K562 (cell line): ENCODE results near the gene C2orf81. TPM values are rescaled to one million over a fixed set of nuclear protein-coding genes. Genes with fewer than 3 reads are reported as not detected.

Source experiments
- ATAC-seq: fragments of 200-7000 bp; cut with Tn5 transposase; 3 replicates; pipeline ENCODE4 v1.9.1; 2020; ENCODE audit warnings: moderate library complexity
- BruUV-seq: library from RNA; stranded (reverse); fragments of 400-500 nt; replicated peaks from 2 replicates; lab custom pipeline; 2021; lab: Mats Ljungman, UMichigan
- CTCF ChIA-PET: fragments of 300-600 bp; formaldehyde crosslinking; extraction: SDS; loops from one replicate; lab custom pipeline; 2021; ENCODE audit warnings: low intra/inter-chr PET ratio; lab: Yijun Ruan, JAX
- POLR2A ChIA-PET: fragments of 300-600, 350-650 bp; sonication (Branson Sonifier 250); formaldehyde crosslinking; extraction: SDS; loops from one replicate; lab custom pipeline; 2021; ENCODE audit warnings: antibody characterized with exemption, inconsistent platforms; lab: Yijun Ruan, JAX
- DNase-seq, 4 experiments: peaks; one replicate each; pipeline versions ENCODE4 v3.0.0 to v3.0.0-alpha.2; 2011 to 2018; ENCODE audit warnings: low spot score in 3 of 4, mixed read lengths in 3 of 4; ENCODE audit errors: extremely low read depth in 1 of 4
- FAIRE-seq: peaks from 2 replicates; lab custom pipeline; 2011; peaks lifted over from hg19 to GRCh38; lab: Jason Lieb, UNC
- H2AFZ ChIP-seq: 2 replicates; pipeline ENCODE4 v1.6.0; 2011; ENCODE audit warnings: low read depth, low read length, control low read depth, inconsistent platforms
- H3K27ac ChIP-seq: fragments of 200-600 bp; 3 replicates; pipeline ENCODE4 v1.8.0; 2011; ENCODE audit warnings: low read depth, mild to moderate bottlenecking, control low read depth, inconsistent platforms, low read length, moderate library complexity, mixed read lengths; ENCODE audit errors: extremely low read depth
- H3K27me3 ChIP-seq, 2 experiments: fragments of 300-600 bp in 1 of 2; 2 replicates in 1 of 2; 3 replicates in 1 of 2; pipeline versions ENCODE4 v1.6.0 to v1.8.0; 2011; ENCODE audit warnings: inconsistent platforms in 2 of 2, low read length in 2 of 2, mild to moderate bottlenecking in 1 of 2, mixed read lengths in 1 of 2, moderate library complexity in 1 of 2; ENCODE audit not compliant: control insufficient read depth in 2 of 2, insufficient read depth in 2 of 2
- H3K36me3 ChIP-seq: fragments of 300-600 bp; 3 replicates; pipeline ENCODE4 v1.8.0; 2011; ENCODE audit warnings: mild to moderate bottlenecking, low read length, inconsistent platforms; ENCODE audit not compliant: control insufficient read depth, insufficient read depth
- H3K4me1 ChIP-seq, 2 experiments: fragments of 200-600 bp in 1 of 2; replicated peaks in 1 of 2; 2 replicates in 1 of 2; 3 replicates in 1 of 2; pipeline versions ENCODE4 v1.5.1 to v1.8.0; 2011; ENCODE audit warnings: inconsistent platforms in 2 of 2, low read length in 2 of 2, mild to moderate bottlenecking in 1 of 2, mixed read lengths in 1 of 2, moderate library complexity in 1 of 2; ENCODE audit not compliant: control insufficient read depth in 2 of 2, insufficient read depth in 2 of 2
- H3K4me2 ChIP-seq: 2 replicates; pipeline ENCODE4 v1.6.1; 2011; ENCODE audit warnings: low read length, control low read depth, inconsistent platforms, mixed read lengths; ENCODE audit not compliant: insufficient read depth
- H3K4me3 ChIP-seq: fragments of 200-600 bp; sonication (generic), shearing (Covaris generic); 2 replicates; pipeline ENCODE4 v1.5.1; 2016; ENCODE audit warnings: control low read depth, inconsistent platforms
- H3K79me2 ChIP-seq: fragments of 200-600 bp; 3 replicates; pipeline ENCODE4 v1.8.0; 2011; ENCODE audit warnings: low read length, inconsistent platforms; ENCODE audit not compliant: control insufficient read depth, insufficient read depth
- H3K9ac ChIP-seq, 2 experiments: 2 replicates each; pipeline versions ENCODE4 v1.6.0 to v1.6.1; 2011; ENCODE audit warnings: low read depth in 2 of 2, low read length in 2 of 2, control low read depth in 1 of 2, inconsistent platforms in 1 of 2, mild to moderate bottlenecking in 1 of 2, mixed read lengths in 1 of 2; ENCODE audit not compliant: insufficient read depth in 1 of 2
- H3K9me1 ChIP-seq: one replicate; pipeline ENCODE4 v1.6.0; 2011; ENCODE audit warnings: inconsistent platforms, mild to moderate bottlenecking, low read length, moderate library complexity; ENCODE audit not compliant: control insufficient read depth, insufficient read depth
- H3K9me3 ChIP-seq: replicated peaks from 2 replicates; pipeline ENCODE4 v1.5.1; 2011; ENCODE audit warnings: low read depth, low read length, inconsistent platforms; ENCODE audit not compliant: control insufficient read depth, insufficient read depth
- H4K20me1 ChIP-seq: replicated peaks from 2 replicates; pipeline ENCODE4 v1.6.1; 2011; ENCODE audit warnings: low read length, inconsistent platforms, mixed read lengths; ENCODE audit not compliant: control insufficient read depth, insufficient read depth
- CTCF ChIP-seq, 3 experiments: IDR thresholded peaks in 2 of 3; conservative IDR thresholded peaks in 1 of 3; 2 replicates each; pipeline ENCODE4 v1.5.1; 2011 to 2012; ENCODE audit warnings: low read length in 3 of 3, mild to moderate bottlenecking in 3 of 3, control low read depth in 2 of 3, improper control_type of control experiment in 1 of 3, inconsistent platforms in 1 of 3, low read depth in 1 of 3, mixed read lengths in 1 of 3, moderate library complexity in 1 of 3; ENCODE audit not compliant: insufficient read depth in 2 of 3
- DNMT1 ChIP-seq: fragments of 450-650 bp; IDR thresholded peaks from 2 replicates; pipeline ENCODE4 v1.6.1; 2016; ENCODE audit warnings: antibody characterized with exemption, mild to moderate bottlenecking
- MXI1 ChIP-seq: IDR thresholded peaks from 2 replicates; pipeline ENCODE4 v1.6.1; 2011; ENCODE audit warnings: low read depth, mild to moderate bottlenecking, improper control_type of control experiment, low read length
- NCOA1 ChIP-seq: fragments of 450-650 bp; IDR thresholded peaks from 2 replicates; pipeline ENCODE4 v1.6.1; 2016; ENCODE audit warnings: low read depth
- RAD21 ChIP-seq, 2 experiments: fragments of 250-450 bp in 1 of 2; fragments of 450-650 bp in 1 of 2; sonication (Bioruptor Pico) in 1 of 2; formaldehyde crosslinking in 1 of 2; IDR thresholded peaks in 1 of 2; conservative IDR thresholded peaks in 1 of 2; 2 replicates each; pipeline versions ENCODE4 v1.4.0 to v1.8.0; 2020 to 2022; ENCODE audit warnings: mild to moderate bottlenecking in 2 of 2, moderate library complexity in 1 of 2
- RCOR1 ChIP-seq, 2 experiments: IDR thresholded peaks; 2 replicates each; pipeline ENCODE4 v1.6.1; 2012; ENCODE audit warnings: low read depth in 2 of 2, low read length in 2 of 2, borderline replicate concordance in 1 of 2, improper control_type of control experiment in 1 of 2
- RFX5 ChIP-seq: IDR thresholded peaks from 2 replicates; pipeline ENCODE4 v1.6.1; 2011; ENCODE audit warnings: low read depth, mild to moderate bottlenecking, improper control_type of control experiment, low read length
- ZMIZ1 ChIP-seq, 2 experiments: fragments of 150-350 bp in 1 of 2; IDR thresholded peaks; 2 replicates each; pipeline ENCODE4 v1.6.1; 2012 to 2016; ENCODE audit warnings: low read depth in 2 of 2, low read length in 2 of 2, mild to moderate bottlenecking in 1 of 2, moderate library complexity in 1 of 2
- ZNF124 ChIP-seq: sonication (generic); formaldehyde crosslinking; IDR thresholded peaks from 2 replicates; pipeline ENCODE4 v1.8.1; 2022; ENCODE audit warnings: missing genetic modification reagents
- ZNF384 ChIP-seq: IDR thresholded peaks from 2 replicates; pipeline ENCODE4 v1.6.1; 2012; ENCODE audit warnings: low read depth, low read length, improper control_type of control experiment
- WGBS: fragments of 100-300 bp; shearing (Covaris generic); methylation state at CpG from one replicate; pipeline ENCODE4 v1.1.6; 2016; ENCODE audit warnings: low coverage, mixed read lengths; ENCODE audit not compliant: insufficient coverage; ENCODE audit errors: missing lambda C conversion rate; 5-methylcytosine and 5-hydroxymethylcytosine counted together
- in situ Hi-C: fragments of 300-500 bp; cut with MboI; formaldehyde crosslinking; loops from 4 replicates; pipeline ENCODE4 v1.15.0; 2018; ENCODE audit warnings: inconsistent platforms, mixed read lengths
- intact Hi-C: fragments of 100-400 bp; cut with micrococcal nuclease; formaldehyde crosslinking; loops from 2 replicates; pipeline ENCODE4 v1.14.2; 2022
- polyA plus RNA-seq, 8 experiments: library from polyadenylated mRNA; depleted of rRNA in 4 of 8; stranded (reverse) in 5 of 8; unstranded in 3 of 8; fragments of >200 nt; fragmentation: Nextera tagmentation in 2 of 8; fragmentation: Illumina TruSeq in 1 of 8; extraction: Ambion mirVana in 2 of 8; extraction: Trizol in 1 of 8; gene quantifications; 2 replicates each; pipeline versions ENCODE4 v1.2.1 to v1.2.3, GENCODE V29; 2011 to 2014; ENCODE audit warnings: inconsistent platforms in 1 of 8, missing spikeins in 1 of 8
- total RNA-seq, 7 experiments: library from RNA; depleted of rRNA in 6 of 7; stranded (reverse); fragments of >200 nt in 6 of 7; fragmentation: Illumina TruSeq in 2 of 7; extraction: Trizol in 2 of 7; gene quantifications; 2 replicates each; pipeline versions ENCODE4 v1.2.1 to v1.2.3, GENCODE V29; 2011 to 2021; ENCODE audit warnings: low replicate concordance in 1 of 7
- TF ChIP-seq, protein P1 (sequence below): fragments of 200-800 bp; sonication (Bioruptor generic); IDR thresholded peaks from 2 replicates; pipeline ENCODE4 v1.6.1; 2017; ENCODE audit warnings: missing genetic modification characterization, missing compliant biosample characterization

Gene C2orf81
- total and polyA plus RNA-seq, 9 of the 15 experiments (the other 6 are each of a cell fraction or from before 2014, with no cell fraction given) = 0.06 TPM; not detected in 8

DNA sequence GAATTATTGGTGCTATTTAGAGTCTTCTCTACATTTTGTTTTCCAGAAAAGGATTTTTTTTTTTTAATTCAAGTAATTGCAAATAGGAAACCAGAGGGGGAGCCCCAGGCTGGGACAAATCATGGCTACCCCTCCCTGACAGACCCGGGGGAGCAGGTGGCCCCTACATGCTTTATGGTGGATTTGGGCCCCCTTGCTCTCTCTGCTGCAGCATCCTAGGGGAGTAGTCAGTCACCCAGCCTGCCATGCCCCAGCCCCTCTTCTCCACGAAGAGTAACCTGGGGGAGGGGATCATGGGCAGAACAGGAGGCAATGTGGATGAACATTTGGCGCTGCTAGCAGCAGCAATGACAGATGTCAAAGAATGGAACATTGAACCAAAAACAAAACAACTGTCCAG lies 4.6 kb downstream of the C2orf81 start:
- intact Hi-C loops = loop anchor here (1.0 kb wide), 1 partner anchor 116 kb away; no protein-coding TSS in a partner anchor
- peak in 1 of 4 experiments; percentile 55 for DNase-seq
- Histone ChIP-seq H3K4me3 (no peak overlapping the region), H3K4me2 (no peak overlapping the region), H2AFZ (no peak overlapping the region), H3K4me1 (peaks cover 5 to 37% of the 10 kb centered on the region in 2 experiments; a peak in 3 of 5 replicates), H3K27ac (no peak overlapping the region), H4K20me1 (no peaks in the 10 kb centered on the region), H3K9me1 (no peaks in the 10 kb centered on the region), H3K9me3 (no peaks in the 10 kb centered on the region), H3K27me3 (peaks cover 4 to 24% of the 10 kb centered on the region in 2 experiments; a peak in 4 of 5 replicates), H3K9ac (no peak overlapping the region), H3K36me3 (no peaks in the 10 kb centered on the region), H3K79me2 (no peaks in the 10 kb centered on the region)
- BruUV-seq = no TSS peak
- peak; percentile 16; the same call in 1 of the 3 replicates for ATAC-seq
- POLR2A ChIA-PET = no interaction called here
- CTCF ChIA-PET = interaction anchor here (0.6 kb wide), 1 partner anchor 58 kb away, joined by 3 read pairs; no protein-coding TSS in a partner anchor
- WGBS = 14% methylated on average over 3 of the region's 3 CpGs
- FAIRE-seq = no peak
- in situ Hi-C loops = no loop called here
- TF ChIP-seq RCOR1 (IDR thresholded peaks at IDR 0.05; ENCODE audit: borderline replicate concordance in 1 of 2, low read depth in 2 of 2, low read length in 2 of 2) (no peak), NCOA1 (no peak), ZNF384 (peak; percentile 66; the same call in 1 of the 2 replicates), RAD21 (CRISPR knock-in tag; conservative IDR thresholded peaks at IDR 0.05 in 1 of 2, IDR thresholded peaks at IDR 0.05 in 1 of 2) (peak in 1 of 2 experiments; percentile 48; a peak in 2 of 4 replicates), CTCF (IDR thresholded peaks at IDR 0.05 in 2 of 3, conservative IDR thresholded peaks at IDR 0.05 in 1 of 3; ENCODE audit: insufficient read depth in 2 of 3, low read depth in 1 of 3, low read length in 3 of 3) (peak; percentile 41 to 60 (median 43); a peak in 4 of 6 replicates), MXI1 (no peak), DNMT1 (no peak), RFX5 (no peak), ZMIZ1 (IDR thresholded peaks at IDR 0.05; ENCODE audit: low read depth in 2 of 2, low read length in 2 of 2) (no peak), ZNF124 (no peak)
- TF ChIP-seq, protein P1, sequence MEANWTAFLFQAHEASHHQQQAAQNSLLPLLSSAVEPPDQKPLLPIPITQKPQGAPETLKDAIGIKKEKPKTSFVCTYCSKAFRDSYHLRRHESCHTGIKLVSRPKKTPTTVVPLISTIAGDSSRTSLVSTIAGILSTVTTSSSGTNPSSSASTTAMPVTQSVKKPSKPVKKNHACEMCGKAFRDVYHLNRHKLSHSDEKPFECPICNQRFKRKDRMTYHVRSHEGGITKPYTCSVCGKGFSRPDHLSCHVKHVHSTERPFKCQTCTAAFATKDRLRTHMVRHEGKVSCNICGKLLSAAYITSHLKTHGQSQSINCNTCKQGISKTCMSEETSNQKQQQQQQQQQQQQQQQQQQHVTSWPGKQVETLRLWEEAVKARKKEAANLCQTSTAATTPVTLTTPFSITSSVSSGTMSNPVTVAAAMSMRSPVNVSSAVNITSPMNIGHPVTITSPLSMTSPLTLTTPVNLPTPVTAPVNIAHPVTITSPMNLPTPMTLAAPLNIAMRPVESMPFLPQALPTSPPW (CRISPR knock-in tag) = peak; percentile 62
